Nephron (organoid): ENCODE data around the gene TP53BP1.
A peak's percentile ranks its signal among the peaks of the same experiment; 100 is the strongest.

Experiments used
- H3K27ac Mint-ChIP-seq, 3 experiments: 2 replicates each; pipeline ENCODE4 v1.8.0; 2020; ENCODE audit warnings: mixed read lengths in 3 of 3, mild to moderate bottlenecking in 2 of 3, moderate library complexity in 1 of 3
- H3K27me3 Mint-ChIP-seq: 2 replicates; pipeline ENCODE4 v1.8.0; 2021; ENCODE audit warnings: low read depth, mild to moderate bottlenecking, moderate library complexity, mixed read lengths
- H3K36me3 Mint-ChIP-seq: 2 replicates; pipeline ENCODE4 v1.8.0; 2020; ENCODE audit warnings: low read depth, mixed read lengths
- H3K4me1 Mint-ChIP-seq: 2 replicates; pipeline ENCODE4 v1.8.0; 2020; ENCODE audit warnings: mixed read lengths
- H3K4me3 Mint-ChIP-seq, 3 experiments: 2 replicates each; pipeline ENCODE4 v1.8.0; 2020; ENCODE audit warnings: mild to moderate bottlenecking in 3 of 3, mixed read lengths in 3 of 3, moderate library complexity in 2 of 3
- H3K9me3 Mint-ChIP-seq: 2 replicates; pipeline ENCODE4 v1.8.0; 2020; ENCODE audit warnings: mixed read lengths
- CTCF ChIP-seq, 3 experiments: fragments of 200-600 bp; sonication (generic); IDR thresholded peaks; one replicate each; pipeline ENCODE4 v1.5.0; 2021; ENCODE audit warnings: antibody characterized with exemption in 3 of 3; ENCODE audit not compliant: unreplicated experiment in 3 of 3

TP53BP1 gene

DNA sequence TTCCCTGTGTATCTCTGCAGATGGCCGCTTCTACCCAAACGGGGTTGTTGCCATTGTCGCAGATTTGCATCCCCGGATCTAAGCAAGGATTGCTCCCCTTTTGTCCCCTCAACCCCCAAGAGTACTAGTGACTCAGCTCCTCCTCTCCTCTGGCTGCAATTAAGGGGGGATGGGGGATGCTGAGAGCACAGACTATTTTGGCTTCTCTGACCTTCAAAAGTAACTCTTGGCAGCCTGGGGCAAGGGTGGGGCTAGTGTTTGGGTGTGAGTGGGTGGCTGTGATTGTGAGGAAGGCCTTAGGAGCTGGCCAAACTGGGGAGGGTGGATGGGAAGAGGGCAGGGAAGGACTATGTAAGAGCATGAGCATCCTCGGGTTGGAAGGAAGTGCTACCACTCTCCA is 23.2 kb upstream of the TP53BP1 start:
- TF ChIP-seq CTCF (IDR thresholded peaks at IDR 0.05; ENCODE audit: unreplicated experiment in 3 of 3): no peak
- peaks cover 70% of the 10 kb centered on the region for H3K4me1 Mint-ChIP-seq
- H3K4me3 Mint-ChIP-seq: peak overlapping the region; percentile 91 to 98 (median 95)
- no peaks in the 10 kb centered on the region for H3K9me3 Mint-ChIP-seq
- peaks cover 16% of the 10 kb centered on the region for H3K36me3 Mint-ChIP-seq
- peak overlapping the region; percentile 82 to 94 (median 90) for H3K27ac Mint-ChIP-seq
- H3K27me3 Mint-ChIP-seq: peaks cover 3% of the 10 kb centered on the region

- H3K4me3 Mint-ChIP-seq: peak overlapping the region; percentile 91 to 98 (median 95)
- TF ChIP-seq CTCF (IDR thresholded peaks at IDR 0.05; ENCODE audit: unreplicated experiment in 3 of 3): no peak
- H3K27me3 Mint-ChIP-seq: peaks cover 3% of the 10 kb centered on the region
- no peaks in the 10 kb centered on the region for H3K9me3 Mint-ChIP-seq
- peaks cover 72% of the 10 kb centered on the region for H3K4me1 Mint-ChIP-seq
- peak overlapping the region; percentile 82 to 94 (median 90) for H3K27ac Mint-ChIP-seq
- peaks cover 12% of the 10 kb centered on the region for H3K36me3 Mint-ChIP-seq
These were observed 22.8 kb upstream of the TP53BP1 start for GRCh38 chr15:43515741-43516140.

- peak overlapping the region in 2 of 3 experiments; percentile 47 to 75 for H3K4me3 Mint-ChIP-seq
- TF ChIP-seq CTCF (IDR thresholded peaks at IDR 0.05; ENCODE audit: unreplicated experiment in 3 of 3): peak; percentile 59 to 66 (median 63)
- peak overlapping the region; percentile 68 to 87 (median 76) for H3K27ac Mint-ChIP-seq
- H3K9me3 Mint-ChIP-seq: no peaks in the 10 kb centered on the region
- H3K4me1 Mint-ChIP-seq: peaks cover 78% of the 10 kb centered on the region
- H3K36me3 Mint-ChIP-seq: peaks cover under 1% of the 10 kb centered on the region
- H3K27me3 Mint-ChIP-seq: peaks cover 3% of the 10 kb centered on the region
These were observed 21.5 kb upstream of the TP53BP1 start for GRCh38 chr15:43514241-43515057.

DNA sequence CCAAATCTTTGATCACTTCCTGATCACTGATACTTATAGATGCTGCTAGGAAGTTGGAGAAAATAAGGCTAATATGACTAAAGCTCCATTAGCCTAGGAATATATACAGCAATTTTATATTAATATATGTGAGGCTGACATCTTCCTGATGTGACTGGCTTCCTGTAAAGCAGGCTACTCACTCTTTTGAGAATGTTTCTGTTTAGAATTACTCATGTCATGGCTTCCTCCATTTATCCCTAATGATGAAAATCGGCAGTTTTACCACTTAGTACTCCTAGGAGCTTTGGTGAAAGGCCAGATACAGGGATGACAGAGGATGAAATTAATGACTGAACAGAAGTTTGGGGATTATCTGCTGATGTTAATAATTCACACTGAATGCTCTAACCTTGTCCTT is 20.6 kb upstream of the TP53BP1 start:
- H3K9me3 Mint-ChIP-seq: no peaks in the 10 kb centered on the region
- H3K27me3 Mint-ChIP-seq: peaks cover 3% of the 10 kb centered on the region
- H3K4me3 Mint-ChIP-seq: peak overlapping the region in 2 of 3 experiments; percentile 21 to 75
- H3K36me3 Mint-ChIP-seq: no peaks in the 10 kb centered on the region
- peaks cover 77% of the 10 kb centered on the region for H3K4me1 Mint-ChIP-seq
- TF ChIP-seq CTCF (IDR thresholded peaks at IDR 0.05; ENCODE audit: unreplicated experiment in 3 of 3): no peak
- H3K27ac Mint-ChIP-seq: peak overlapping the region; percentile 68 to 87 (median 76)

DNA sequence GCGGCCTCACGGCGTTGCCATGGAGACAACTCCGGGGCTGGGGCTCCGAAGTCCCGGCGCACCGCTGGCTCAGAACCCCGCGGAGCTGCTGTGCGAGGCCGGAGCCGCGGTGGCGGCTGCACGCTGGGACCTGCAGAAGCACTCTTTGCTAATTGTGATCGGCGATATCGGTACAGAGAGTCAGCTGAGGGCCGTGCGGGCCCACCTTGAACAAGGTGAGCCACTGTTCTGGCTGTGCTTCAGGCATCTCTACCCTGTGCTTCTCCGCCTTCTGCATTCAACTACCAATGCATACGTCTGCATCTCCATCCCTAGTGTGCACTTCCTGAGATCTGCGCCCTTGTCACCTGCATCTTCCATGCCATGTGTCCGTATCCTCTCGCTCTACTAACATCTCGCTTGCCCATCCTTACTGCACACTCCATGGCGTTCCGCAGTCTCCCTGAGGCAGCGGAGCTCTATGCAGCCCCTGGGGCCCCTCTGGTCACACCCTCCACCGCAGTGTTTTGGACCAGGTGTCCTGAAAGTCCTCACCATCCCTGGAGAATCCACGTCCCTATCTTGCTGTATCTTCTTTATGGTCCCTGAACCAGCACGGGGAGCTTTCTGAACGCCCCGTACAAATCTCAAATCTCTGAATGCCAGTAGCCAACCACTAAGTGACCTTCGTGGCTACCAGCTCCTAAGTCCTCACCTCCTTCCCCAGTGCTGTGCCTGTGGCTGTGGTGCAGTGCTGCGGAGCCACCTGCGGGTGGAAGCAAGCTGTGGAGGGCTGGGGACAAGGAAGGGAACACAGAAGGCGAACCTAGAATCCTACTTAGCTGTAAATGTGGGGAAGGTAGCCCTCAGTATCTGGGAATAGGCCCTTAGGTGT is 18.3 kb upstream of the TP53BP1 start:
- H3K4me1 Mint-ChIP-seq: peaks cover 70% of the 10 kb centered on the region
- H3K9me3 Mint-ChIP-seq: no peaks in the 10 kb centered on the region
- TF ChIP-seq CTCF (IDR thresholded peaks at IDR 0.05; ENCODE audit: unreplicated experiment in 3 of 3): peak in 1 of 3 experiments; percentile 13
- H3K27me3 Mint-ChIP-seq: peaks cover 3% of the 10 kb centered on the region
- no peaks in the 10 kb centered on the region for H3K36me3 Mint-ChIP-seq
- H3K27ac Mint-ChIP-seq: peak overlapping the region; percentile 0 to 99 (median 4)
- H3K4me3 Mint-ChIP-seq: peak overlapping the region; percentile 89 to 94 (median 89)
